OCI-LY1 (cell line): ENCODE data around the gene NUFIP1.
"Not testable (repeated sequence)": the region's sequence is repeated elsewhere in the genome, so short reads cannot be mapped to it uniquely, and the experiment has no call there.

ENCODE experiments used
- H2AFZ ChIP-seq: fragments of 200-600 bp; sonication (generic), shearing (Covaris generic); 2 replicates; pipeline ENCODE4 v1.6.0; 2014; ENCODE audit warnings: antibody characterized with exemption, mild to moderate bottlenecking, low read length
- H3F3A ChIP-seq: fragments of 200-600 bp; sonication (generic), shearing (Covaris generic); 2 replicates; pipeline ENCODE4 v1.6.0; 2014; ENCODE audit warnings: mild to moderate bottlenecking, antibody characterized with exemption, low read length, moderate library complexity; ENCODE audit not compliant: insufficient read depth
- H3K27ac ChIP-seq: fragments of 200-600 bp; sonication (generic); 2 replicates; pipeline ENCODE4 v1.5.1; 2014; ENCODE audit warnings: low read length, mixed run types, mild to moderate bottlenecking, low read depth; ENCODE audit not compliant: poor library complexity, severe bottlenecking
- H3K27me3 ChIP-seq: fragments of 200-600 bp; sonication (generic); 2 replicates; pipeline ENCODE4 v1.6.0; 2014; ENCODE audit warnings: antibody characterized with exemption, mild to moderate bottlenecking, low read length, moderate library complexity; ENCODE audit not compliant: insufficient read depth
- H3K36me3 ChIP-seq: fragments of 200-600 bp; sonication (generic); 2 replicates; pipeline ENCODE4 v1.6.1; 2014; ENCODE audit warnings: mild to moderate bottlenecking, antibody characterized with exemption, low read length, moderate library complexity, mixed read lengths; ENCODE audit not compliant: insufficient read depth
- H3K4me1 ChIP-seq: fragments of 200-600 bp; sonication (generic); 2 replicates; pipeline ENCODE4 v1.5.1; 2014; ENCODE audit warnings: mild to moderate bottlenecking, low read length, moderate library complexity; ENCODE audit not compliant: insufficient read depth, severe bottlenecking
- H3K4me2 ChIP-seq: fragments of 200-600 bp; sonication (generic), shearing (Covaris generic); 2 replicates; pipeline ENCODE4 v1.6.1; 2014; ENCODE audit warnings: low read length
- H3K4me3 ChIP-seq: fragments of 200-600 bp; sonication (generic); 2 replicates; pipeline ENCODE4 v1.5.1; 2014; ENCODE audit warnings: low read length, low read depth, mild to moderate bottlenecking, mixed read lengths; ENCODE audit not compliant: poor library complexity, severe bottlenecking
- H3K79me2 ChIP-seq: fragments of 200-600 bp; shearing (Covaris generic); 2 replicates; pipeline ENCODE4 v1.6.1; 2016; ENCODE audit warnings: mixed run types, low read length, mixed read lengths; ENCODE audit not compliant: insufficient read depth
- H3K9ac ChIP-seq: fragments of 200-600 bp; sonication (generic), shearing (Covaris generic); 2 replicates; pipeline ENCODE4 v1.6.1; 2014; ENCODE audit warnings: mild to moderate bottlenecking, low read length, mixed read lengths
- H3K9me2 ChIP-seq: fragments of 200-600 bp; sonication (generic), shearing (Covaris generic); 2 replicates; pipeline ENCODE4 v1.6.1; 2014; ENCODE audit warnings: low read depth, mild to moderate bottlenecking, low read length, mixed read lengths
- H3K9me3 ChIP-seq: fragments of 200-600 bp; shearing (Covaris generic); 2 replicates; pipeline ENCODE4 v1.6.1; 2014; ENCODE audit warnings: low read length, mixed read lengths
- H4K20me1 ChIP-seq: fragments of 200-600 bp; sonication (generic), shearing (Covaris generic); 2 replicates; pipeline ENCODE4 v1.6.0; 2016; ENCODE audit warnings: mild to moderate bottlenecking, low read length; ENCODE audit not compliant: insufficient read depth
- EZH2 ChIP-seq: fragments of 200-600 bp; sonication (generic), shearing (Covaris generic); IDR thresholded peaks from 2 replicates; pipeline ENCODE4 v1.8.0; 2017; ENCODE audit warnings: borderline replicate concordance, mixed run types, mild to moderate bottlenecking, antibody characterized with exemption, low read length, moderate library complexity, mixed read lengths
- TF ChIP-seq, protein P1 (sequence below): fragments of 200-600 bp; sonication (generic), shearing (Covaris generic); IDR thresholded peaks from 2 replicates; pipeline ENCODE4 v1.5.1; 2017; ENCODE audit warnings: mild to moderate bottlenecking, antibody characterized with exemption, low read length, moderate library complexity, mixed read lengths

Gene NUFIP1

DNA sequence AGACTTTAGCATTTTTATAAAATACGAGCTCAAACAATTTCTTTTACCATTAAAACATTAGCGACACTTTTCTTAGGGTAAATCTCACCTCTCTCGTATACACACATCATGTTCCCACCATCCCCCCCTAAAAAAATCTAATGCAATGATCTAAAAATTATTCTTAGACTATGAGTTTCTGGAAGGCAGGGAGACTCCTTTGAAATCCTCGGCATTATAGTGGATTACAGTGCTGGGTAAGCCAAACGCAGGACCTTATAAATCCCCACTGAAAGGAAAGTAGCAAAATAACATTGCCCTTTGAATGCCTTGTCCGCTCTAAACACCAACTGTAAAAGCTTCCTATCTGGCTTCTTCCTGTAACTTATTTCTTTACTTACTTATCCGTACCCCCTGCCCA is 35.0 kb downstream of the NUFIP1 start:
- H3K4me3 ChIP-seq: no peak overlapping the region
- no peak overlapping the region for H2AFZ ChIP-seq
- H4K20me1 ChIP-seq: no peaks in the 10 kb centered on the region
- H3K9me3 ChIP-seq: no peaks in the 10 kb centered on the region
- no peaks in the 10 kb centered on the region for H3K4me1 ChIP-seq
- no peaks in the 10 kb centered on the region for H3K79me2 ChIP-seq
- no peak overlapping the region for H3K9ac ChIP-seq
- TF ChIP-seq EZH2: no peak
- TF ChIP-seq, protein P1, sequence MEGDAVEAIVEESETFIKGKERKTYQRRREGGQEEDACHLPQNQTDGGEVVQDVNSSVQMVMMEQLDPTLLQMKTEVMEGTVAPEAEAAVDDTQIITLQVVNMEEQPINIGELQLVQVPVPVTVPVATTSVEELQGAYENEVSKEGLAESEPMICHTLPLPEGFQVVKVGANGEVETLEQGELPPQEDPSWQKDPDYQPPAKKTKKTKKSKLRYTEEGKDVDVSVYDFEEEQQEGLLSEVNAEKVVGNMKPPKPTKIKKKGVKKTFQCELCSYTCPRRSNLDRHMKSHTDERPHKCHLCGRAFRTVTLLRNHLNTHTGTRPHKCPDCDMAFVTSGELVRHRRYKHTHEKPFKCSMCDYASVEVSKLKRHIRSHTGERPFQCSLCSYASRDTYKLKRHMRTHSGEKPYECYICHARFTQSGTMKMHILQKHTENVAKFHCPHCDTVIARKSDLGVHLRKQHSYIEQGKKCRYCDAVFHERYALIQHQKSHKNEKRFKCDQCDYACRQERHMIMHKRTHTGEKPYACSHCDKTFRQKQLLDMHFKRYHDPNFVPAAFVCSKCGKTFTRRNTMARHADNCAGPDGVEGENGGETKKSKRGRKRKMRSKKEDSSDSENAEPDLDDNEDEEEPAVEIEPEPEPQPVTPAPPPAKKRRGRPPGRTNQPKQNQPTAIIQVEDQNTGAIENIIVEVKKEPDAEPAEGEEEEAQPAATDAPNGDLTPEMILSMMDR: no peak
- no peaks in the 10 kb centered on the region for H3K9me2 ChIP-seq
- H3K36me3 ChIP-seq: peaks cover 31% of the 10 kb centered on the region; the same call in 1 of the 2 replicates
- no peak overlapping the region for H3K4me2 ChIP-seq
- no peaks in the 10 kb centered on the region for H3K27me3 ChIP-seq
- H3F3A ChIP-seq: no peaks in the 10 kb centered on the region
- H3K27ac ChIP-seq: no peak overlapping the region

DNA sequence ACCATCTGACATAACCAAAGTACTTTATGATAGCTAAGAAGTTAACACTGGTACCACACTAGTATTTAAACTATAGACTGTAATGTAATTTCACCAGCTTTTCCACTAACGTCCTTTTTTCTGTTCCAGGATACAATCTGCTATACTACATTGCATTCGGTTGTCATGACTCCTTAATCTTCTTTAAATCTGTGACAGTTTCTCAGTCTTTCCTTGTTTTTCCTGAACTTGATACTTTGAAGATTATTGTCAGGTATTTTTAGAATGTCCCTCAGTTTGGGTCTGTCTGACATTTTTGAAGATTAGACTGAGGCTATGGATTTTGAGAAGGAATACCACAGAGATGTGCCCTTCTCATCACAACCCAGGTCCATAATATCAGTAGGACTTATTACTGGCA is 36.6 kb downstream of the NUFIP1 start:
- TF ChIP-seq EZH2: no peak
- Histone ChIP-seq H3K79me2 (no peaks in the 10 kb centered on the region), H3K4me2 (no peak overlapping the region), H3K4me3 (no peak overlapping the region), H3K4me1 (no peaks in the 10 kb centered on the region), H4K20me1 (no peaks in the 10 kb centered on the region), H3K27ac (no peak overlapping the region), H3K36me3 (peaks cover 19% of the 10 kb centered on the region; the same call in 1 of the 2 replicates), H3K27me3 (no peaks in the 10 kb centered on the region), H3K9ac (no peak overlapping the region), H2AFZ (no peak overlapping the region), H3K9me2 (no peaks in the 10 kb centered on the region), H3F3A (no peaks in the 10 kb centered on the region), H3K9me3 (no peaks in the 10 kb centered on the region)

DNA sequence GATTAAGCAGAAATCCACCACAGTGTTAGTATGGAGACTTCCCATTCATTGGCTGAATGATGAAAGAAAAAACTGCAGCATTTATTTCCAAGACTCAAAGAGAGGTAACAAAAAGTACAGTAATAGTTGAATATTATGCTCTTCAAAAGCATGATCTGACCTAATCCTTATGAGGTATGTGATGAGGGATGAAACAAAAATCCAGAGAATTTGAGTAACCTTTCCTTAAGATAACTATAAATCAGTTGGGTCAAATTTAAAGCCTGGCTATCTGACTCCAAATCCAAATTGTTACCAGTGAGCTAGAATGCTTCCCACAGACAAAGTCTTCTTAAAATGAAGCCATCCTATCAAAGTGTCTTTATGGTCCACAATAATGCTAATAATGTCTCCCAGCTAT is 38.1 kb downstream of the NUFIP1 start:
- no peaks in the 10 kb centered on the region for H4K20me1 ChIP-seq
- no peaks in the 10 kb centered on the region for H3F3A ChIP-seq
- H2AFZ ChIP-seq: no peak overlapping the region
- no peaks in the 10 kb centered on the region for H3K79me2 ChIP-seq
- no peaks in the 10 kb centered on the region for H3K9me2 ChIP-seq
- TF ChIP-seq, protein P1: no peak
- TF ChIP-seq EZH2: no peak
- no peak overlapping the region for H3K27ac ChIP-seq
- no peaks in the 10 kb centered on the region for H3K4me1 ChIP-seq
- no peak overlapping the region for H3K4me3 ChIP-seq
- no peaks in the 10 kb centered on the region for H3K27me3 ChIP-seq
- H3K4me2 ChIP-seq: no peak overlapping the region
- no peak overlapping the region for H3K9ac ChIP-seq
- H3K9me3 ChIP-seq: no peaks in the 10 kb centered on the region
- peaks cover 14% of the 10 kb centered on the region; the same call in 1 of the 2 replicates for H3K36me3 ChIP-seq

DNA sequence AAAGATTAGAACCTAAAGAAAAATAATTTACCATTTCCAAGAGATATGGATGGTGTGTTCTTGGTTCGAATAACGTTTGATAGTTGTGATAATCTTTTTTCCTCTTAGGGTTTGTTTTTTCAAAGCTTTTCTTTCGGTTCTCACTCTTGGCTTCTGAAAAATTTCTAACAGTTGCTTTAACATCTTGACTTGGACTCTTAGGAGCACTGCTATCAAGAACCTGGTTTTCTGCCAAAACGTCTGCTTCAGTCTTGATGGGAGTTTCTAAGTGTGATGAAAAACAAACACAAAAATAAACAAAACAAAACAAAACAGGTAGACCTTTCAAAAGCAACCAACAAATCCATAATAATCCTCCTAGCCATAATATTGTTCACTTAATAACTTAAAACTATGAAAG is 45.9 kb downstream of the NUFIP1 start:
- not testable (repeated sequence) for H3K27ac ChIP-seq, H3K9me3 ChIP-seq
- peaks cover 25% of the 10 kb centered on the region for H3K36me3 ChIP-seq

More for the DNA sequence above, 45.9 kb downstream of the NUFIP1 start:
- not testable (repeated sequence) for H2AFZ ChIP-seq, H3K79me2 ChIP-seq, H4K20me1 ChIP-seq, H3F3A ChIP-seq, H3K9ac ChIP-seq, H3K4me1 ChIP-seq, H3K4me2 ChIP-seq, H3K27me3 ChIP-seq, H3K9me2 ChIP-seq, H3K4me3 ChIP-seq
